ENCODE results near the gene AP2A1. TPM values are rescaled to one million over a fixed set of nuclear protein-coding genes. Genes with fewer than 3 reads are reported as not detected.

The AP2A1 gene
- total and polyA plus RNA-seq, 9 of the 15 experiments (the other 6 are each of a cell fraction or from before 2014, with no cell fraction given): 0.55 to 150 (median 31.9) TPM

- TF ChIP-seq, protein P1, sequence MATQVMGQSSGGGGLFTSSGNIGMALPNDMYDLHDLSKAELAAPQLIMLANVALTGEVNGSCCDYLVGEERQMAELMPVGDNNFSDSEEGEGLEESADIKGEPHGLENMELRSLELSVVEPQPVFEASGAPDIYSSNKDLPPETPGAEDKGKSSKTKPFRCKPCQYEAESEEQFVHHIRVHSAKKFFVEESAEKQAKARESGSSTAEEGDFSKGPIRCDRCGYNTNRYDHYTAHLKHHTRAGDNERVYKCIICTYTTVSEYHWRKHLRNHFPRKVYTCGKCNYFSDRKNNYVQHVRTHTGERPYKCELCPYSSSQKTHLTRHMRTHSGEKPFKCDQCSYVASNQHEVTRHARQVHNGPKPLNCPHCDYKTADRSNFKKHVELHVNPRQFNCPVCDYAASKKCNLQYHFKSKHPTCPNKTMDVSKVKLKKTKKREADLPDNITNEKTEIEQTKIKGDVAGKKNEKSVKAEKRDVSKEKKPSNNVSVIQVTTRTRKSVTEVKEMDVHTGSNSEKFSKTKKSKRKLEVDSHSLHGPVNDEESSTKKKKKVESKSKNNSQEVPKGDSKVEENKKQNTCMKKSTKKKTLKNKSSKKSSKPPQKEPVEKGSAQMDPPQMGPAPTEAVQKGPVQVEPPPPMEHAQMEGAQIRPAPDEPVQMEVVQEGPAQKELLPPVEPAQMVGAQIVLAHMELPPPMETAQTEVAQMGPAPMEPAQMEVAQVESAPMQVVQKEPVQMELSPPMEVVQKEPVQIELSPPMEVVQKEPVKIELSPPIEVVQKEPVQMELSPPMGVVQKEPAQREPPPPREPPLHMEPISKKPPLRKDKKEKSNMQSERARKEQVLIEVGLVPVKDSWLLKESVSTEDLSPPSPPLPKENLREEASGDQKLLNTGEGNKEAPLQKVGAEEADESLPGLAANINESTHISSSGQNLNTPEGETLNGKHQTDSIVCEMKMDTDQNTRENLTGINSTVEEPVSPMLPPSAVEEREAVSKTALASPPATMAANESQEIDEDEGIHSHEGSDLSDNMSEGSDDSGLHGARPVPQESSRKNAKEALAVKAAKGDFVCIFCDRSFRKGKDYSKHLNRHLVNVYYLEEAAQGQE (IDR thresholded peaks at IDR 0.05; ENCODE audit: borderline replicate concordance): peak; percentile 49
- TF ChIP-seq, protein P1 (CRISPR knock-in tag; IDR thresholded peaks at IDR 0.05; ENCODE audit: low read depth): no peak
- TF ChIP-seq FOXA1 (IDR thresholded peaks at IDR 0.05; ENCODE audit: borderline replicate concordance): no peak
- 0 out of 2 replicates have a peak, but pooled peaks have one; percentile 25 for TF ChIP-seq ATF7 (IDR thresholded peaks at IDR 0.05)
- no peak for TF ChIP-seq ZNF561 (CRISPR knock-in tag; conservative IDR thresholded peaks at IDR 0.05)
- no peak for TF ChIP-seq SMARCA5 (IDR thresholded peaks at IDR 0.05)
- TF ChIP-seq NEUROD1 (IDR thresholded peaks at IDR 0.05; ENCODE audit: borderline replicate concordance, low read depth, low read length, partially characterized antibody): no peak
- peak; percentile 69 to 76 for TF ChIP-seq SIX5 (IDR thresholded peaks at IDR 0.05; ENCODE audit: borderline replicate concordance in 1 of 2, insufficient read depth in 1 of 2, low read depth in 1 of 2, low read length in 2 of 2)
- no peak for TF ChIP-seq RBM17 (IDR thresholded peaks at IDR 0.05; ENCODE audit: borderline replicate concordance, low read depth, low read length)
- no peak for TF ChIP-seq ZNF23 (CRISPR knock-in tag; IDR thresholded peaks at IDR 0.05)
- TF ChIP-seq, protein P2, sequence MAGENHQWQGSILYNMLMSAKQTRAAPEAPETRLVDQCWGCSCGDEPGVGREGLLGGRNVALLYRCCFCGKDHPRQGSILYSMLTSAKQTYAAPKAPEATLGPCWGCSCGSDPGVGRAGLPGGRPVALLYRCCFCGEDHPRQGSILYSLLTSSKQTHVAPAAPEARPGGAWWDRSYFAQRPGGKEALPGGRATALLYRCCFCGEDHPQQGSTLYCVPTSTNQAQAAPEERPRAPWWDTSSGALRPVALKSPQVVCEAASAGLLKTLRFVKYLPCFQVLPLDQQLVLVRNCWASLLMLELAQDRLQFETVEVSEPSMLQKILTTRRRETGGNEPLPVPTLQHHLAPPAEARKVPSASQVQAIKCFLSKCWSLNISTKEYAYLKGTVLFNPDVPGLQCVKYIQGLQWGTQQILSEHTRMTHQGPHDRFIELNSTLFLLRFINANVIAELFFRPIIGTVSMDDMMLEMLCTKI (IDR thresholded peaks at IDR 0.05; ENCODE audit: partially characterized antibody): no peak
- TF ChIP-seq, protein P3, sequence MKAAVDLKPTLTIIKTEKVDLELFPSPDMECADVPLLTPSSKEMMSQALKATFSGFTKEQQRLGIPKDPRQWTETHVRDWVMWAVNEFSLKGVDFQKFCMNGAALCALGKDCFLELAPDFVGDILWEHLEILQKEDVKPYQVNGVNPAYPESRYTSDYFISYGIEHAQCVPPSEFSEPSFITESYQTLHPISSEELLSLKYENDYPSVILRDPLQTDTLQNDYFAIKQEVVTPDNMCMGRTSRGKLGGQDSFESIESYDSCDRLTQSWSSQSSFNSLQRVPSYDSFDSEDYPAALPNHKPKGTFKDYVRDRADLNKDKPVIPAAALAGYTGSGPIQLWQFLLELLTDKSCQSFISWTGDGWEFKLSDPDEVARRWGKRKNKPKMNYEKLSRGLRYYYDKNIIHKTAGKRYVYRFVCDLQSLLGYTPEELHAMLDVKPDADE (conservative IDR thresholded peaks at IDR 0.05; ENCODE audit: control insufficient read depth, low read depth, low read length): no peak
- TF ChIP-seq ZNF444 (CRISPR knock-in tag; IDR thresholded peaks at IDR 0.05): no peak
- no peak for TF ChIP-seq MAFG (tag; conservative IDR thresholded peaks at IDR 0.05)
- TF ChIP-seq MCM2 (IDR thresholded peaks at IDR 0.05; ENCODE audit: low read depth): no peak
- no peak for TF ChIP-seq CBFA2T3 (IDR thresholded peaks at IDR 0.05)
- TF ChIP-seq EGR1 (conservative IDR thresholded peaks at IDR 0.05): no peak
- no peak for TF ChIP-seq RFX1 (IDR thresholded peaks at IDR 0.05)
These were observed 17.6 kb upstream of the AP2A1 start (continued) for GRCh38 chr19:49749055-49749716.
